ENCODE data around the gene FCGR3A.
"Not testable (repeated sequence)": the region's sequence is repeated elsewhere in the genome, so short reads cannot be mapped to it uniquely, and the experiment has no call there.

GRCh38 chr1:161595173-161595572 lies 45.6 kb upstream of the FCGR3A start:
- not testable (repeated sequence) for TF ChIP-seq CTCF, POLR2A (IDR thresholded peaks at IDR 0.05)
